DMS114 treated with DMSO at 0.1 percent for 48 hours (cell line): Measurements from ENCODE around the gene SORCS2.

ENCODE experiments used
- DNase-seq: peaks from one replicate; lab custom pipeline; 2025; ENCODE audit not compliant: unreplicated experiment; lab: John Stamatoyannopoulos, UW

Gene SORCS2

DNA sequence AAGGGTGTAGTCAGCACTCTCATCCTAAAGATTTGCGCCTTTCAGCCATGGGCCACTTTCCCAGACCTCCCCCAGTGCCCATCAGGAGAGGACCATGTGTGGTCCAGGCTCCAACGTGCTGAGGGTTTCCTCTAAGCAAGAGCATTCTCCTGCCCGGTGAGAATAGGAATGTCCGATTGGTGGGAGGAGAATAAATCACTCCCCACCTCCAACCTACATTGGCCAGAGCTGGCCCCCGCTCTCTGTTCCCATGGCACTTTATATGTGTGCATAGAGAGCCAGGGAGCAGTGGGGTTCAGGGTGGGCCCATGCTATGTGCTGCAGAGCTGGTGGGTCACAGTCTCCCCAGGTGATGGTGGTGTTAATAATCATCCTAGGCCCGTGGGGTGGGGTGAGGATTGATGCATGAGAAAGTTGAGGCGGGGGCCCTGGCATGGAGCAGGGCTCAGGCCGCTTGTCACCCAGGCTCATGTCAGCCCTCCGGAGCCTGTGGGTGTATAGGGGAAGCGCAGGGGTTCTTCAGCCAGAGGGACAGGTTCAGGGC, 6.8 kb upstream of the SORCS2 start:
- no peak for DNase-seq

DNA sequence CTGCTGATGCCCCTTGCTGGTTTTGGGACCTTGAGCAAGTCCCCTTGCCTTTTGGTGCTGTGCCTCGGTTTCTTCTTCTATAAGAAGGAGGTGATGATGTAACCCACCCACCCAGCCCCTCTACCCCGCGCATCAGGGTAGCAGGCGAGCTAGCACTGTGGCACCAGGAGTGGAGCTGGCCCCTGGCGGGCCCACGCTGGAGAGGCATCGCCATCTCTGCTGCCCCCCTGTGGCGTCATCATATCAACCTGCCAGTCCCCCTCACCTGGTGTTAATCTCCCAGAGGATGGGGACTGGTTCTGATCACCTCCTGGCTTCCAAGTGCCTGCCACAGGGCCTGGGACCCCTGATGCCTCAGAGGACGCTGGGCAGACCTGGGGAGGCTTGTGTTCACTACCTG, 6.3 kb upstream of the SORCS2 start:
- no peak for DNase-seq

DNA sequence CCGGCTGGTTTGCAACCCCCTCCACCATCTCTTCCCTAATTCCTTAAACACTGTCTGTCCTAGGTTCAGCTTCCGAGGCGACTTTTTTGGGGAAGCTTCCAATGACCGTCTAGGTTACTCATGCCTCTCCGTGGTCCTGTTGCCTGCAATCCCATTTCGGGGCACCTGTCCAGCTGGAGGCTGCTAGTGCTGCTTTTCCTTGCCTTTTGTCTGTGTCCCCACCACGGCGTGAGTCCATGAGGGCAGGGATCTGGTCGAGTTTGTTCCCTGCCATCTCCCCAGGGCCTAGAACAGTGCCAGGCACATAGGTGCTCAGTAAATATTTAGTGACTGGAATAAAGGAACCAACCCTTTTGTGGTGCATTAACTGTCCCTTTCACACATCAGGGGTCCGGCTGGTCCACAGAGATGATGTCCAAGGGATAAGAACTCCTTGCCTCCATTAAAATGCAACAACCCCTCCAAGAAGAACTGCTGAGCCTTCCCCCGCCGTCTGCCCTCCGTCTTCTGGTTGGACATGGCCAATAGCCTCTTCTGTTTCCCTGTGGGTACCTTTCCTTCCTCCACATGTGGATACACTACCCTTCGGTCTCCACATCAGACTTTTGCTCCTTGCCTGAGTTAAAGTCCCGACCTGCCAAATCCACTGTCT, 5.7 kb upstream of the SORCS2 start:
- no peak for DNase-seq

DNA sequence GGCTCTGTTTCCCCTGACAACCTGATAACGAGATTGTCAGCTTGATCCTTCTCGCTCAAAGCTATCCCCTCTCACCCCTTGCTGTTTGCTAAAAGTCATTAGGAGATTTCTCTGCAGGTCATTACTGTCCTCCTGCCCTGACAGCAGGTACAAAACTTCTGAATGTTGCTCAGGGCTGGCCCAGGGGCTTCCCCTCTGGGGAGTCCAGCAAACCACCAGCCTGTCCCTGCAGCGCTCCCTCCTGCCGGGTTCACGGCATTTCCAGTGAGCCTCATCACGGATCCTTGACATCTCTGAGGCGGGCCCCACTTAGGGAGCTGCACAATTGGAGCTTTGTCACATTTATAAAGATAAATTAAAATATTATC, 5.2 kb upstream of the SORCS2 start:
- DNase-seq: no peak

DNA sequence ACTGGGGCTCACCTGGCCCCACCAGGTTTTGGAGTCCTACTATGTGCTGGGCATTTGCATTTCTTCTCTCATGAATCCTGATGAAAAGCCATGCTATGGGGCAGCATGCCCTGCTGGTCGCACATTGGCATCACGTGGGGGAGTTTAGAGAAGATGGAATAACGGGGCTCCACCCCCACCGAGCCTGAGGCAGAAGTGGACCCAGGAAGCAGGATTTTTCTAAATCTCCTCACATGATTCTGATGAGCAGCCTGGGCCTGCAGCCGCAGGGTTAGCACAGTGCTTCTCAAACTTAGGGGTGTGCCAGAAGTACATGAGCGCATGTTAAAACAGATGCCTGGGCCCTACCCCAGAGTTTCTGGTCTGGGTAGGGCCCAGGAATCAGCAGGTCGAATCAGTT, 4.6 kb upstream of the SORCS2 start:
- DNase-seq: no peak

DNA sequence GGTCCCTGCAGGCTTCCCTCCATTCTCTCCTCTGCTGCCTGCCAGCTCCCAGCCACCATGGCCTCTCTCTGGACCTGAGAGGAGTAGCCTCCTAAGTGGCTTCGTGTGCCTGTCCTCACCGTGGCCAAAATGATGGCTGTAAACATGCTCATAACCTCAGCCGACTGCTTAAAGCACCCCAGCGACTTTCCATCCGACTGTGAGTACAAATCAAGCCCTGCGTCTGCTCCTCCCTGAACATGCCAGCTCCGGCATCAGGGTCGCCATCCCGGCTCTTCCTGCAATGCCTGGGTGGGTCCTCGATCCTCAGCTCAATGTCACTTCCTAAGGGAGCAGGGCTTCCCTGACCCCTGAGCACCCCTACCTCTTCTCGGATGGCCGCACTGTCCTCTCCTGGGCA, 3.3 kb upstream of the SORCS2 start:
- no peak for DNase-seq

DNA sequence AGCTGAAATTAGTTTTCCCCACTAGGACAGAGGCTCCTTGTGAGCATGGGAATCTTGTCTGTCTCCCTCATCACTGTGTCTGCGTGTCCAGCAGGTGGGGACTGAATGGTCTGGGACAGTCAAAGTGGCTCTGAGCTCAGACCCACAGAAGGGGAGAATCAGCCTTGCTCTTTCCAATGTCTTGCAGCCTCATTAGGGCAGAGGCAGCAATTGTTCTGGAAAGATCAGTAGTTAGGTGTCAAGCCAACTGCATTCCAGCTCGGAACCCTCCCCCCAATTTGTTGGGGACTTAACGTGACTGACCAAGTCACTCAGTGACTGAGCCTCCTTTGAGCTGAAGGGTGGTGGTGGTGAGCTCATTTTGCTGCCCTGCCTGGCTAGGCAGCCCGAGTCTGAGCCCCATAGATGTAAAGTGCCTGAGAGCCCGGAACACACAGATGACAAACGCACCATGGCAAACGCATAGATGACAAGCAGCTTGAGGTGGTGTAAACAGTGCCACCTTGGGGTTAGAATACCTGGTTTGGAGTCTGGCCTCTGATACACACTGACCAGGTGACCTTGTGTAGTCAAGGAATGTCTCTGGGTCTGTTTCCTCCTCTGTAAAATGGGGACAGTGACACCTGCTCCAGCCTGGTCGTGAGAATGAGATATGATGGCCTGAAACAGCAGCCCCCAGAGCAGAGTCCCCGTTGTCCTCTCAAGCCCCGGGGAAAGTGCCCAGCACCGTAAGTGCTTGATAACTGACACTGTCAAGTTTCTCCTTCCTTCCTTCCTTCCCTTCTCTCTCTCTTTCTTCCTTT, 2.7 kb upstream of the SORCS2 start:
- no peak for DNase-seq

DNA sequence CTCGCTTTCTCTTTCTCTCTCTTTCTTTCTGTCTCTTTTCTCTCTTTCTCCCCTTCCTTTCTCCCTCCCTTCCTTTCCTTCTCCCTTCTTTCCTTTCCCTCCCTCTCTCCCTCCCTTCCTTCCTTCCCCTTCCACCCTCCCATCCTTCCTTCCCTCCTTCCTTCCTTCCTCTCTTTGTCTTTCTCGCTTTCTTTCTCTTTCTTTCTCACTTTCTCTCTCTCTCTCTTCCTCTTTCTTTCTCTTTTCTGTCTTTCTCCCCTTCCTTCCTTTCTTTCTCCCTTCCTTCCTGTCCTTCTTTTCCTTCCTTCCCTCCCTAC, 2.1 kb upstream of the SORCS2 start:
- DNase-seq: no peak

DNA sequence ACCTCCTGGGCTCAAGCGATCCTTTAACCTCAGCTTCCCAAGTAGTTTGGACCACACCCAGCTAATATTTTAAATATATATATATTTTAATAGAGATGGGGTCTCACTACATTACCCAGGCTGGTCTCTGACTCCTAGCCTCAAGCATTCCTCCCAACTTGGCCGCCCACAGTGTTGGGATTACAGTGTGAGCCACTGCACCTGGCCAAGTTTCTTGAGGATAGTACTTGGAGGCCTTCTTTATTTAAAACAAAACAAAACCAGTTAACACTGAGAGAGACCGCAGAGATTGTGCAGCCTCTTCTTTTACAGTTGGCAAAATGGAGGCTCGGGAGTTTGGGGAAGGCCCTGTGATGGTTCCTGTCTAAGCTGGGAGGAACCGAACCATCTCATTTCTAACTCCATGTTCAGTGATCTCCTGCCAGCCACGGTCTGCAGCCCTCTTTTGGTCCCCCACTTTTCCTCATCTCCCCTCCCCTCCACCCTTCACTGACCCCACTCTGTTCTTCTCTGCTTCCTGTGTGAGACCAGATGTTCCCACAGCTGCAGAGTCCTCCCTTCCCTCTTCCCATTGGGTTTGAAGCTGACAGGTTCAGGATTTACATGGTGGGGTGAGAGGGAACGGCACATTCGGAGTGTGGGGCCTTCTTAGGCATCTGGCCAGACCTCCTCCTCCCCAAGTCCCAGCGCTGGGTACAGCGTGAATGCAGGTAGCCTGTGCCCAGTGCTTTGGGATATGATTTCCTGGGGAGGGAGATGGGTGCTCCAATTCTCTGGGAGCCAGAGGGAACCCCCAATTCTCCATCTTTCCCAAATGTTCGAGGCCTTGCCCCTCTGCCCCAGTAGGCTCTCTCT, 1.4 kb upstream of the SORCS2 start:
- DNase-seq: no peak

DNA sequence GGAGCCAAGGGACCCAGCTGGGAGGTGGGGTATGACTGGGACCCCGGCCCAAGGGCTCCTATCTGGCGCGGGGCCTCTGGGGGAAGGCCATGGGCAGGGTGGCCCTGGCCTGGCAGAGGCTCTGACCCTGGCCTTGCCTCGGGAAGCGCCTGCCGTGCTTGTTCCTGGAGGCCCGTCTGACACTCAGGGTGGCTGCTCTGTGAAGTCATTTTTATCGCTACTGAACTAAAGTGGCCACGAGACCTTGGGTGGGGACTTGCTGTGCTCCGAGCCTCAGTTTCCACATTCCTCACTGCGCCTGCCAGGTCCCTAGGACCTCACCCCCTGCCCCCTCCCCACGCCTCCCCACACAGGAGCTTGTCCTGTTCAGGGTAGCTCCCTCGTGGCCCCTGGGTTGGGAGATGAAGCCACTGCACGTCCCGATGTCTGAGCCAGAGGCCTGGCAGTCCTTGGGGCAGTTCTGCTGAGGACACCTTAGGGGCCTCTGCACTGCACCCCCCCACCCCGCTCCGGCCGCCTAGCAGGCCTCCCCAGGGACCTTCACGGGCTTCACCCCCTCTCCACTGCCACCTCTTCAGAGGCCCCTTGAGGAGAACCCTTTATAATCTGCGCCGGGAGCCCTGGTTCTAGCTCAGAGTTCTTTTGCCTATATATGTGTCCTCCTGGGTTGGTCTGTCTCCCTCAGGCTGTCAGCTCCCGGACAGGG, 639 bp upstream of the SORCS2 start:
- no peak for DNase-seq

DNA sequence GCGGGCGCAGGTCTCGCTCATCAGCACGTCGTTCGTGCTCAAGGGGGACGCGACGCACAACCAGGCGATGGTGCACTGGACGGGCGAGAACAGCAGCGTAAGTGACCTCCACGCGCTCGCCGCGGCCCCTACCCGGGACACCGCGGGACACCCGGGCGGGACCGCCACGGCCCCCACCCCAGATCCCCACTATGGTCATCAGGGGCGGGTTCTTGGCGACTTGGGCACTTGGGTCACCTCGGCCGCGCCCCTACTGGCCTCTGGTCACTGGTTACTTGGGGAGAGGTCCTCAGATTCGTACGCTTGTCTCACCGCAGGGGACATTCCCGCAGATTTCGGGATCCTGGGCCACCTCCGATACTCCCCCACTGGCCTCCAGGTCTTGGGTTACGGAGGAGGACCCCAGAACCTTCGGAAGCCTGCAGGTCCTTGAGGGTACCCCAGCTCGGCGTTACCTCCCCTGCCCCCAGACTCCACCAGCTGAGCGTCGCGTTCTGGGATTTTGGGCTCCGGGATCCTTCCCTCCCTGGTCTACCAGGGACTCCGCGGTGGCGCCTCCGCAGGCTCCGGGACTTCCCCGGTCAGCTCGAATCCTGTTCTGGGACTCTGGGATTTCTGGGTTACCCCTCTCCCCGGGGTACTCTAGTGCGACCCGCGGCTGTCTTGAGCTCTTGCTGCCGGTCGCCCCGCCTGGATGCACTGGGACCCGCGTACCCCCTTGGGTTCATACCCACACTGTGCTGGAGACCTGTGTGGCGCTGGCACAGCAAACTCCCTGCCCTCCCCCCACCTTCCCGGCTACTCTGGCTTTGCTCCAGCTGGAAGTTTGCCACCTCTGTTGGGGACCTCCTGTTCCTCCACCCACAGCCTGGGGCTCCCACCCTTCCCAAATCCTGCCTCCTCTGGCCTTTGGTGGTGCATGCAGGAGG, 956 bp downstream of the SORCS2 start:
- DNase-seq: no peak

DNA sequence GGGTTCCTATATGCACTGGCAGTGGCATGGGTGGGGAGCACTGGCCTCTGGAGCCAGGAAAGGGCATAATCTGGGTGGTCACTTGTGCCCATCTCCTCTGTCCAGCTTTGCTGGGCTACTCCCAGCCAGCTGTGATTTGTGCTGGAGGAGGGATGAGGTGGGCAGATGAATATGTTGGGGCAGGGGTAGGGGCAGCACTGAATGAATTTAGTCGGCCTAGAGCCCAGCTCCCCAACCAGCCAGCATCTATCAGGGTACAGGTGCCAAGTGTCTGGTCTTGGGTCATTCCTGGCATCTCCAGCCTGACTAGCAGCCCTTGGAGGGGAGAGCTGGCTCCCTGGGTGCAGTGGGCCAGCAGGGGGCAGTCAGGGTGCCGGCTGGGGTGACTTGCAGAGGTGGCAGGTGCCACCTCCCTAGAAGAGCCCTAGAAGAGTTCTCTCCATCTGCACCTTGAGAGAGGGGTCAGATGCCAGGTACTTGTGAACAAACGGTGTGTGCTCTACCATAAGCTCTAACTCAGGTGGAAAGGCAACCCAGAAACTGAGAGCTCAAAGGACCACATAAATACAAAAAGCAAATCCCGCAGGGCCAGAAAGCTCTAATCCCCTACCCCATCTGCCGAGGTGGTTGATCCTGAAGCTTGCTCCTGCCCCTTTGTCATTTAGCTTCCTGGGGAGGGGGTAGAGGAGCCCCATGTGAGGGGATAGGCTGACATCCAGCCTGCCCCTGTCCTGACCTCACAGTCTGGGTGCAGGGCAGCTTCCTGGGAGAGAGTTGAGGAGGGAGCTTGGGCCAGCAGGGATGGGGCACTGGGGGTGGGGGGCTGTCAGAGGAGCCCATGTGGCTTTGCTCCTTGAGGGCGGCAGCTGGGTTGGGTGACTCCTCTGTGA, 2.2 kb downstream of the SORCS2 start:
- no peak for DNase-seq

DNA sequence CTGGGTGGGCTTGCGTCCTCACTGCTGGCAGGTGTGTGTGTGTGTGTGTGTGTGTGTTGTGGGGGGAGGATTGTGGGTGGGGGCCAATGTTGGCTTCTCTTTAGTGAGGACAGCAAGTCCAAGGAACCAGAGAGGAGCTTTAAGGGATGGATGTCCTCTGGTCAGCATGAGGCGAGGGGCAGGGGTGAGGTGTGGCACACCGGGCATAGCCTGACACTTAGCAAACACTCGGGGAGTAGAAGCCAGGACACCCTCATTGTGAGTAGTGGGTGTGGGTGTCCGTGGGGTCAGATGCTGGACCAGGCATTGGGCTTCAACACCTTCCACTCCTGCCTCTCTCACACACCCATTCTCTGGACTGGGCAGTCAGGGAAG, 2.8 kb downstream of the SORCS2 start:
- DNase-seq: no peak

DNA sequence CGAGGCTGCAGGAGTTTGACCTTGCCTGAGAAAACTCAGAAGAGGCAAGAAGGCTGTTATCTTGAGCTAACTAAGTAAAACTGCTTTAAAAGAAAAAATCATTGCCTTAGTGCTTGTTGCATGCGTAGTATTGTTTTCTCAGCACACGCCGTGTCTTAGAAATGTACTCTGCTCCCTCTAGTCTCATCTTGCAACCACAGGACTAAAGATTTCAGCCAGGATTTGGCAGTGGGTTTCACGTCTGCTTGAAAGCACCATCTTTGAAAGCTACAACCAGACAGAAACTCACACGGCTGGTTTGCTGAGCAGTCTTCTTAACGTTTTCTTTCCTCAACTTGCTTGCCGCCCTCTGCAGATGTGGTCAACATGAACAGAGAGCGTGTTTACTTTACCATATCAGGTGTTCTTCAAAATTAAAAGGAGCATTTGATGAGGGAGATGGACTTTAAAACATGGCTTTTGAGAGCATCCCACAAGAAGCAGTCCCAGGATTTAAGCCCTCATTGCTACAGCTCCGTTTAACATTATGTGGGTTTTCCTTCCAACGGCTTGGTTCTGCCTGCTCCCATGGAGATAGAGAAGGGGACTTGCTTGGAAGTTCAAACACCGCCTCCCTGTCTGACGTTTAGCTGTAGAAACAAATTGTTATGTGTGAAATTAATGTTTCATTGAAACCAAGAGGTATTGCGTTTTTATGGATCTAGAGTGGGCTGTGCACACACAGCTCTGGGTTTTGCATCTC, 3.4 kb downstream of the SORCS2 start:
- no peak for DNase-seq

DNA sequence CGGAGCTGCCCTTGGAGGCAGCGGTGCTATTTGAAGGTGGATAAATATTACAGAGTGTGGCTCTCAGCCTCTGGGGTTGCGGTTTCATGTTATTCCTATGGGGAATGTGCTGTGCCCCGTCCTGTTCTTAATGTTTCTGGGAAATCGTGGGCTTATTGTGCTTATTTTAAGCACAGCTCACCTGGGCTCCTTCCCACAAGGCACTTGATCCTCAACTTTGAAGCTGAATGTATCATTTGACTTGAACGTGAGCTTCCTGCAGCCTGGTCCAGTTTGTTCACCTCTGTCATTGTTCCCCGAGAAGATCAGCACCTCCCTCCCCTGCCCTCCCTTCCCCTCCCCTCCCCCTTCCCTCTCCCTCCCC, 3.9 kb downstream of the SORCS2 start:
- DNase-seq: no peak

DNA sequence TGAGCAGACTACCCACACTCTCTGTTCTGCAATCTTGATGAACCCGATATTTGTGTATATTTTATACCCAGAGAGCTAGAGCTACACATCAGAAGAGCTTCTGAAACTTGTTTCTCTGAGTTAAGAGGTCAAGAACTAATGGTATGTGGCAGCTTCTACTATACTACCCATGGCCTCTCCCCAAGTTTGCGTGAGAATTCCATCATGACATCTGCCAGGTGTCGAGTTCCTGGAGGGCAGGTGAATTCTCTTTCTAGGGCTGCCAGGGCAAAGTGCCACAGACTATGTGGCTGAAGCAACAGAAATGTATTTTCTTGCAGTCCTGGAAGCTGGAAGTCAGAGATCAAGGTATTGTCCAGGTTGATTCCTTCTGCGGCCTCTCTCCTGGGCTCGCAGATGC, 4.4 kb downstream of the SORCS2 start:
- no peak for DNase-seq

DNA sequence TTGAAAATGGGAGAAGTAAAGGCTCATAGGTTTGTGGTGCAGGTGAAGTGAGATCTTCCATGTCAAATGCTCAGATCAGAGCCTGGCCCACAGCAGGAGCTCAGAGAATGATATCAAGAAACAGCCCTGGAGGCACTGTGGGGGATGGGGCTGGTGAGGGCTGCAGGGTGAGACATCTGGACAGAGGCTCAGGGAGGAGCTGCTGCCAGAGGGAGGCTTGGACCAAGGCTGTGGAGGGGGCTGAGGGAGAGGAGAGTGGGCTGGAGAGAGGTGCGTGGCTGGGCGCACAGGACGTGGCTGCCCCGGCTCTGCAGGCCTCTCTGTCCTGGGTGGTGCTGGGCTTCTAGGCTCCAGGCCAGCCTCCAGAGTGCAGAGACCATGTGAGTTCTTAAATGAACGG, 5.6 kb downstream of the SORCS2 start:
- no peak for DNase-seq

DNA sequence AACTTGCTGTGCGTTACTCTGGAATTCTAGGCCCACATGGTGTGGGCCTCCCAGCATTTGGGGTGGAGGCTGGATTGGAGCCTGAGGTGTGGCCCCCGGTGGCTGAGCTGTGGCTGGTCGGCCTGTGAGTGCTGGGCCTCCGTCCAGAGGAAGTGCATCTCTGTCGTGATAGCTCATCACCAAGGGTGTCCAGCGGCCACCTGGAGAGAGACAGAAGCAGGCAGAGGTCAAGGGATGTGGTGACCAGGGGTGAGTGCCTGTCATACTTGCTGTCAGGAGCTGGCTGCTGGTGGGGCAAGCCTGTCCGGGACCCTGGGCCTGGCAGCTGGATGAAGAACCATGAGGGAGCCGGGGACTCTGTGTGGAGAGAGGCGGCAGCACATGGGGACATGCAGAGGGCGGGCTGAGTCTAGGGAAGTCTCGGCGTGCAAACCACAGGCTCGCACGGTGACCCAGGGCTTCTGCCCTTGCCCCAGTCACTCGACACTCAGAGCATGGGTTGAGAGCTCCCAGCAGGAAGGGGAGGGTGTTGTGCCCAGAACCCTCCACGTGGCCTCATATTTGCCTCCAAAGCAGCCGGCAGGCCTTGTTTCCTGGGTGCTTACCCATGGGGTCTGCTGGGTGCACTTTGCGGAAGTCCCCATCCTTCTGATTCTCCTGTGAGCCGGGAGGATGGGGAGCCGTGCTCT, 6.2 kb downstream of the SORCS2 start:
- no peak for DNase-seq
